ENCODE measurements around the gene RTL1.

- no peak for TF ChIP-seq USF1 (IDR thresholded peaks at IDR 0.05)
- TF ChIP-seq REST (IDR thresholded peaks at IDR 0.05; ENCODE audit: low read depth) = no peak
- no peak for TF ChIP-seq FOXM1 (IDR thresholded peaks at IDR 0.05; ENCODE audit: borderline replicate concordance, low read depth)
- TF ChIP-seq CEBPB (IDR thresholded peaks at IDR 0.05) = no peak
- no peak for TF ChIP-seq EGR1 (IDR thresholded peaks at IDR 0.05)
- no peak for TF ChIP-seq EP300 (IDR thresholded peaks at IDR 0.05; ENCODE audit: borderline replicate concordance)
- no peak for TF ChIP-seq MAX (IDR thresholded peaks at IDR 0.05)
- TF ChIP-seq TEAD4 (IDR thresholded peaks at IDR 0.05) = no peak
These were observed 35.7 kb downstream of the RTL1 start for GRCh38 chr14:100867631-100868315.

Measured in Ishikawa (cell line).